GM21576 (cell line): Measurements from ENCODE around the gene ADAM19.

Experiments
- ATAC-seq: cut with Tn5 transposase; IDR thresholded peaks from one replicate; pipeline ENCODE4 v1.9.1; 2021; ENCODE audit warnings: mild to moderate bottlenecking, moderate library complexity; ENCODE audit not compliant: unreplicated experiment

Gene ADAM19

DNA sequence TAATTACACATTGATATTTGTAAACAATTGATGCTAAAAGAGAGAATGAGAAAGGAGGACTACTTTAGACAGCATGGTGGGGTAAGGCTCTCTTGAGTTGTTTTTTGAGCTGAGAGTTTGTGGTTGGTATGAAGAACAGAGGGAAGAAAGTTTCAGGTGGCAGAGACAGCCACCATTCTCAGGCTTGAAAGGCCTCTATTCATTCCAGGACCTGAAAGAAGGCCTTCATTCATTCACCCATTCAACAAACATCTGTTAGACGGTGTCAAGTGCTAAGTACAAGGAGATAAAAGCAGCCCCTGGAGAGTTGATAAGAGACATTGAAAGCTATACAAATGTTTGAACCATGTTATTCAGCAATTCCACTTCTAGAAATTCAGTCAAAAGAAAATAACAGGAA, 21.7 kb upstream of the ADAM19 start:
- no peak for ATAC-seq

DNA sequence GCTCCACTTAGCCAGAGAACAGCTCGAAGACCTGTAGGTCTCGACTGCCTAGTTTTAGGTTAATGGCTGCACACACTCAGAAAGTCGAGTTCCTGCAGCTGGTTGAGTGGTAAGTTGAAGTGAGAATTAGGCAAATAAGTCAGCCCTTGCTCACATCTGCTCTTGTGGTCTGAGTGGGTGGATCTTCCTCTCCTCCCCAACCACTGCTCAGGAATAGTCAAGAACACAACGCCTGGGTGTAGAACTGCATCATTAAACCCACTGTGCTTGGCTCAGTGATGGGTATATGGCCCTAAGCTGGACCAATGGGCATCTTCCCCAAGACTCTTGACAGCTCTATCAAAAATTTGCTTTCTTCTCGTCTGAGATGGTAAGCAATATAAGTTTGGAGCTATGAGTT, 20.9 kb upstream of the ADAM19 start:
- ATAC-seq, result peak; percentile 88

DNA sequence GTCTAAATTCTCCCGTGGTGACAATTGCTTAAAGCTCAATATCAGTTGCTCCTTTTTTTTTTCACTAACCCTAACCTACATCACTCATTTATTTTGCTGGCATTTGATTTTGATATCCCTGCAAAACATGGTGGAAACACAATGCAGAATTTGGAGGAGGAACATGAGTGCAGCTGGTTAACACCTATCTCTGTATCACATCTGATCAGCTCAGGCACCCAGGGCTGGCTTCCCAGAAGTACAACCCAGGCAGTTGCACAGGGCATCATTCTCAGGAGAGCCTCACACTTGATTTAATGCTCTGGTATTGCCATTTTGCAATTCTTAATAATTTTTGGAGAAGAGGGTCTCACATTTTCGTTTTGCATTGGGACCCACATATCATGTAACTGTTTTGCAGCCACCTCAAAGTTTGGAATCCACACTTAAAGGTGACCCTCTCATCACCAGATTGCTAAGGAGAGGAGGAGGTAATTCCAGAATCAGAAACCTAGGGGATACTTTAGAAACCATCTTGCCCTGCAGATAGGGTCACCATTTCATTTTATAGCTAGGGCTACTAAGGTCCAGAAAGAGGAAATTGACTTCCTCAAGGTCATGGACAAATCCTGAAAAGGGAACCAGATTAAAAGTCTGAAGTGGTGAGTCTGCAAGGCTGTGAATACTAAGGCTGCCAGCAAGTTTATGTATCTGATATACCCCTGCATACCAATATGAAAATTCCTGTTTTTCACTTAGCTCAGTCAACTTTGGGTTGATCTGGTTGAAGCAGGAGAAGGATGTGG, 19.3 kb upstream of the ADAM19 start:
- ATAC-seq, result no peak

DNA sequence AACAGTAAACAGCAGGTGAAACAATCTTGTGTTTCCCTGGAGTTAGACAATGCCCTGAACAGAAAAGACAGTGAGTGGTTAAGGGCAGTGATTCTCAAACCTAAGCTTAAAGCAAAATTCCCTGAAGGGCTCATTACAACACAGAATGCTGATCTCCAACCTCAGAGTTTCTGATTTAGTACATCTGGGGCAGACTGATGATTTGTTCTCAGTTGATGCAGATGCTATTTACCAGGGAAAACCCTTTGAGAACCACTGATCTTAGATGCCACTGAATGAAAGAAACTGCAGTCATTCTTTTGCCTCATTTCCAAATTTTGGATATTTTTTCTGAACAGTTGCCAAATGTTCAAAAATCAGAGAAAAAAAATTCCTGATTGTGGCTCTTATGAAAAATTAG, 18.7 kb upstream of the ADAM19 start:
- no peak for ATAC-seq

DNA sequence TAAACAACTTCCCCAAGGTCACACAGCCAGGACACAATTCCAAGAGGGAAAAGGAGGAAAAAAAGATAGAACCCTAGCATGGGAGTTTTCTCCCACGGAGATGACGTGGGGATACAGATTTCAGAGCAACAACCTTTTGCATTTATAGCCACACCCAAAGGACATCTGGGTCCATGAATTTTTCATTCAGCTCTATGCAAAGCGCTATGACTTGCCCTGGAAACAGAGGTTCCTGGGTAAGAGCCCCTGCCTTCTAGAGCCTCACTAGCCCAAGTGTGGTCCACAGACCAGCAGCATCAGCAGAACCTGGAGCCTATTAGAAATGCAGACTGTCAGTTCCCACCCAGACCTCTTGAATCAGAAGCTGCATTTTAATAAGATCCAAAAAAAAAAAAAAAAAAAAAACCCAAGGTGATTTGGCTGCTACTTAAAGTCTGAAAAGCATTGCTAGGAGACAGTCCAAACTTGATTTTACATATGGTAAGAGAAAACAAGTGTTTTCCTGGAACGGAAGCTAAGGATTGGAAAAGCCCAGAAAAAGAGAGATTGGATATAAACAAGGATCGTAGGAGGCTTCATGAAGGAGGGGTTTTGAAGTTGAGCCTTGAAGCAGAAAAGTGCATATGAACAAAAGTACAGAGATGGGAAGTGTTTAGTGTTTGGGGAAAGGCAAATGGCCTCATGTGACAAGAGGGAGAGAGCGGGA, 17.6 kb upstream of the ADAM19 start:
- no peak for ATAC-seq

DNA sequence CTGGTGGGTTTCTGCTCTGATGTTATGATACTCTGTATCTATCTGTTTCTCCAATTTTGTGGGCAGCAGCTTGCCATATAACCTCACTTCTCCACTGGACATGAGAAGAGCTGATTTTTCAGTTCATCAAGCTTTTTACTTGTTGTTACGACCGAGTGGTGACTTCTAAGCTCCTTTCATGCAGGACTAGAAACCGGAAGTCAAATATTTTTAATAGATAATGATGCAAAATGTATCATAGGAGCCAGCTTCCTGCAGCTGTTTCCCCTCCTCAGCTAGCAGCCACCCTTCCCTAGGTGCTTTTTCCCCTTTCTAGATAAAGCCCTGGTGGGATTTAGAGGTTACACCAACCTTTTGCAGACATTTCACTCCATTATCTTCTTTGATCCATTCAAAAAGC, 17.0 kb upstream of the ADAM19 start:
- ATAC-seq, result no peak

DNA sequence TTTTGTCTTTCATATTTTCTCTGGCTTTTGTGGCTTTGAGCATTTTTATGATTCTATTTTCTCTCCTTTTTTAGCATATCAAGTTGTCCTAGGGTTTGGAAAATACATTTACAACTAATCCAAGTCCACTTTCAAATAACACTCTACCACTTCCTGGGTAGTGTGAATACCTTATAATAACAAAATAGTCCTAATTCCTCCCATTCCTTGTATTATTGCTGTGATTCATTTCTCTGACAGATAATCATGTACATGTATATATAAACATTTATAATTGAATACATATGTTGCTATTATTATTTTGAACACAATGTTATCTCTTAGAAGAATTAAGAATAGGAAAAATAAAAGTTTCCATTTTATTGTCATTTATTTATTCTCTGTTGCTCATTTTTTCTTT, 14.9 kb upstream of the ADAM19 start:
- no peak for ATAC-seq

DNA sequence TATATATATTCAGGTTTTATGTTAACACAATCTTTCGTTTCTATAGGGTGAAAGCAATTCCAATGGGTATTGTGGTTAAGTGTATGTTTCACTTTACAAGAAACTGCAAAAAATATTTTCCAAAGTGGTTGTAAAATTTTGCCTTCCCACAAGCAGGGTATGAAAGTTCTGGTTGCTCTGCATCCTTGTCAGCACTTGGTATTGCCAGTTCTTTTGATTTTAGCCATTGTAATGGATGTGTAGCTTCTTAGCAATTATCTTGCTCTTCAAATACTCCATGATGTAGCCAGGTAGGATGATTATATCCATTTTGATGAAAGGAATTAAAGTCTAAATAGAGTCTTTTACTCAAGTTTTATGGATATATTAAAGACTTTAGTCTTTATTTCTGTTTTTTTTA, 9.1 kb upstream of the ADAM19 start:
- ATAC-seq, result no peak

DNA sequence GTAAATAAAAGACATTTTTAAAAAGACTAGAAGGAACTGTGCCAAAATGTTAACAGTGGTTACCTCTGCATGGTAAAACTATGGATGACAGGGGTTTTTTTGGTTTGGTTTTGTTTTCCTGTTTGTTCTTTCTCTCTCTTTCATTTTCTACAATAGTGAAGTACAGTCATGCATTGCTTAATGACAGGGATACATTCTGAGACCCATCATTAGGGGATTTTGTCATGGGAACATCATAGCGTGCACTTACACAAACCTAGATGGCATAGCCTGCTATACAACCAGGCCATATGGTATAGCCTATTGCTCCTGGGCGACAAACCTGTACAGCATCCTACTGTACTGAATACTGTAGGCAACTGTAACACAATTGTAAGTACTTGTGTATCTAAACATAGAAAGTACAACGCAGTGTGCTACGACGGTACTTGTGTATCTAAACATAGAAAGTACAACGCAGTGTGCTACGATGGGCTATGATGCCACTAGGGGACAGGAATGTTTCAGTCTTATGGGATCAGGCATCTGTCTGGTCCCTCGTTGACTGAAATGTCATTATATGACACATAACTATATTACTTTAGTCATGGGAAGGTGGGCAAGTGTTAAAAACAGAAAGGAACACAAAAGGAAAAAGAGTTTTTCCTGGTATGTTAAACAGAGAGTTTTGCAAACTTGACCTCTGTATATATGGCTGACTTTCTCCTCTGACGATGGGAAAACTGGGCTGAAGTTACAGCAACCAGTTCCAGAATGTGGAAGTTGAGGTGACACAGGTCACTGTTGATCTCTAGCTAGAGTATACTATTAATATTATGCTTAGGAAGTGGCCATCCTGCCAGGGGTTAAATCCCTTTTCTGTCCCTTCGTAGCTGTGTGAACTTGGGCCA, 7.4 kb upstream of the ADAM19 start:
- no peak for ATAC-seq

DNA sequence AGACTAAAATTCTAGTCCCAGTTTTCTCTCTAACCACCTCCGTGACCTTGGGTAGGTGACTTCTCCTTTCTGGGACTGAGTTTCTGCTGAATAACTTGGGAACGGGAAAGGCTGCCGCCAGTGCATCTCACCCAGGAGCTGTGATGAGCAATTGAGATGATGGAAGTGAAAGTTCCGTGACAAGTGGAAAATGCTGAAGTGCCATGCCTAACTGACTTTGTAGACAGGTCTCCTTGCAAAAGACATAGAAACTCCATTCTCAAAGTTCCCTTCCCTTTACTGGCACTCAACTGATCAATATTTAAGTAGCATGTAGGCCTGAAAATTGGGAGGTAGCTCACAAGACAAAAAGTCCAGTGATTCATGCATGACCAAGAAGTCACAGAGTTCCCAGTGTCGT, 6.3 kb upstream of the ADAM19 start:
- ATAC-seq, result no peak

DNA sequence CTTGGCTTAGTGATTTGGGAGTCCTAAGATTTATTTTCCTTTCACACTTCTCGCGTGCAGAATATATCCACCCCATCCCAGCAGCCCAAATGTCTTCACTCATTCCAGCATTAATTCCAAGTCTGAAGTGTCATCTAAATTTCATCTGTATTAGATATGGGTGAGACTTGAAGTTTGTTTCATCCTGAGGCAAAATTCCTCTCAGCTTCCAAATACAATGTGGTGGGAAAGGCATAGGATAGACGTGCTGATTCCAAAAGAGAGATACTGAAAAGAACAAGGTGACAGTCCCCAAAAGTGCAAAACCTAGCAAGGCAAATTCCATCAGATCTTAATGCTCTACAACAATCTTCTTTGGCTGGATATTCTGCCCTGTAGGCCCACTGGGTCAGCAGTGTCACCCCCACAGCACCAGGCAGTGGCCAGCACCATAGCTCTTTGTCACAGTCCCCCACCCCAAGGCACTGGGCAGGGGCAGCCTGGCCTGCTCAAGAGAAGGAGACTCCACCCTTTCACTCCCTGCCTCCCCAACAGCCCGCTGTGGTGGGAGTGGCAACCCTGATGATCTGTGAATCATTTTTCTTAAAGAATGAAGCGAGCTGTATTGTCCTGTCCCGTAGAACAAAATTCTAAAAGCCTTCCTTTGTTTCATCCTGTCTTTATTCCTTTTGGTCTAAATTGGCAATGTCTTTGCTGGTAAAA, 2.7 kb upstream of the ADAM19 start:
- ATAC-seq, result no peak

DNA sequence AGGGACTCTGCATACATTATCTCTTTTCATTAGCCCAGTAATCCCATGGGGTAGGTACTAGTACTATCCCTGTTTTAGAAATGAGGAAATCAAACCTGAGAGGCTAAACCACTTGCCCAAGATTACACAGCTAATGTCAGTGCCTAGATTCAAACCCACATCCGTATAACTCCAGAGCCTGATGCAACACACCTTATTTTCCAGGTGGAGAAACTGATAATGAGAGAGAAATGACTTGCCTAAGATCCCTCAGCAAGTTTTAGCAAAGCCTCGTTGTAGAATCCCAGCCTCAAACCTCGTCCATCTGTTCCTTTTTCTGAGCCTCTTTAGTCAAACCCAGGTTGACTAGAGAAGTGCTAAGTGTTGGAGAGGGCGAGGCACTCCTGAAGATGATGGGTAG, 1.1 kb upstream of the ADAM19 start:
- no peak for ATAC-seq

DNA sequence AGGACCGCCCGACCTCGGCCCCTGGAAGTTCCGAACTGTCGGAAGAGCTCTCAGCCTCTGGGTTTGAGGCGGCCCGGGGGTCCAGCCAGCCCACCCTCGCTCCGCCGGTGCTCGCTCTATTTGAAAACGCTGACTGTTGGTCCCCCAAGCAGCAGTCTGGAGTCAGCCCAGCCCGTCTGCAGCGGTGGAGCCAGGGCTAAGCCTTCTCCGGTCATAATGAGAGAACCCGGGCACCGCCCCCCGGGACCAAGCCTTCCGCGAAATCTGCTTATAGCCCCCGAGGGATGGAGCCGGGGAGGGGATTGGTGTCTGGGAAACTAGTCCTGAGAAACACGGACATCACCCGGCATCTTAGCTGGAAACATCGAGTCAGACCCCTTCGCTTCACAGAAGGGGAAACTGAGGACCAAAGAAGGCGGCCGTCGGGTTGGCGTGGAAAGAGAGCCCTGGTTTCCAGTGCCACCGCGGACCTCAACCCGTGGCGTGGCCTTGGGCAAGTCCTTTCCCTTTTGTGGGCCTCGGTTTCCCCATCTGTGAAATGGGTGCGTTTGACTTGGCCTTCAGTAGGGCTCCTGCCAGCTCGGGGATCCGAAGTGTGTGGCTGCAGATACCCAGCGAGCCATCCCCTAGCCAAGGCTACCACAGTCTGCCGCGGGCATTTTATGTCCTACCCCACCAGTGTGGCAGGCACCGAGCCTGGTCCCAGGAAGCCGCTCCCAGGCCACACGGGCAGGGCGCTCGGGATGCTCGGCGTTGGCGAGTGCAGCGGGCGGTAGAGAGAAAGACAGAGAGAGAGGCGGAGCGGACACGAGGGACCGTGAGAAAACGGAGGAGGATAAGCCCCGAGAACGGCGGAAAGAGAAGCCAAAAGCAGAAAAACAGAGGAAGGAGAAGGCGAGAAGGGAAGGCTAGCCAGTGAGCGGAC, 857 bp downstream of the ADAM19 start:
- ATAC-seq, result no peak

DNA sequence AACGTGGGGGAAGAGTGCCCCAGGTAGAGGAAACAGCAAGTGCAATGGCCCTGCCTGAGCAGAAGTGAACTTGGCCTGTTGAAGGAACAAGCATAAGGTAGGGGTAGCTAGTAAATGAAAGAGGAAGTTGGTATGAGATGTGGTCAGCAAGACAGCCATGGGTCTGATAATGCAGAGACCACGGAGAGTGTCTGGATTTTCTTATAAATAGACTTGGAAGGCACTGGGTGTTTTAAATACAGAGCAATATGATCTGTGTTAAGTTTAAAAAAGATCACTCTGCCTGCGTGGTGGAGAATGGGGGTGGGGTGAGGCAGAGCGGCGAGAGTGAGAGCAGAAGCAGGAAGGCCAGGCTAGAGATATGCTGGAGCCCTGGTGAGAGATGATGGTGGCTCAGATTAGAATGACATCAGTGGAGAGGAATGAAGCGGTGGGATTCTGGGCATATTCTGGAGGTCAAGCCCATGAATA, 4.2 kb downstream of the ADAM19 start:
- ATAC-seq, result peak; percentile 96

DNA sequence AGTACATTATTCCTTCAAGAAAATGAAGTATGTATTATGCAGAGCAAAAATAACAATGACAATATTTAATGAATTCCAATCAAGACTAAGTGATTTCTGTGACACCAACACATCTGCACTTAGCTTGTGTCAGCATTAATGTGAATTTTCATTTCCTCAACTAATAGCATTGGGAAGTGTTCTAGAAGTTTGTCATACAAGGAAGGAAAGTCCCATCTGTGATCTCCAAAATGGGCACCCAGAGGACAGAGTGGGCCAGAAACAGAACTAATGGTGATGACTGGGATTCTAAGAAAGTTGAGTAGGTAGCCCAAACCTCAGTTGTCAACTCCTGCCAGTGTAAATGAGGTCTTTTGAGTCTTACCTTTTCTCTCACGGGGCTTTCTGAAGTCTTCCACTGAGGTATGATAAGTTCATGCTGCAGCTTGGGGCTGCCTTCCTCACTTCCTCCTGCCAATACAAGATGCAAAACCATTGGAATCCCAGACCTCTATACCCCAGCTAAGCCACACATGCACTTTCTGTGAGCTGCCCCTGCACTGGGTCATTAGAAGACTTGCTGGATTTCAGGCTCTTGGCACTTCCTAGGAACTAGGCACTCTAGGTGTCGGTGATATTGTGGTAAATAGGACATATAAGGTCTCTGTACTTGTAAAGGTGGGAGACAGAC, 4.9 kb downstream of the ADAM19 start:
- ATAC-seq, result no peak

DNA sequence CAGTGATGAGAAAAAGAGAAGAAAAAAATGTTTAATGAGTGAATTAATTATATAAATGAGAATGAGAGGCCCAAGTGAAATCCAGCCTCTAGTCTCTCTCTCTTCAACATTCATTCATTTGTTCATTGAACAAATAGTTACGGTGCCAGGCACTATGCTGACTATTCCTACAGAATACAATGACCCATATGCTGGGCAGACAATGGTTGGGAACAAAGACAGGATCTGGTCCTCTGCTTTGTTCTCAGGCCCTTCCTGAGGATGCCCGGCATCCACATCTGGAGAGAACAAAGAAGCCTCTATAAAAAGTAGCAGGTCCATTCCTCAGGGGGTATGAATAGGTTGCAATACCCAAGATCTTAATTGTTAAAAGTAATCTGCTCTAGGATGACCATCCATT, 6.9 kb downstream of the ADAM19 start:
- no peak for ATAC-seq

DNA sequence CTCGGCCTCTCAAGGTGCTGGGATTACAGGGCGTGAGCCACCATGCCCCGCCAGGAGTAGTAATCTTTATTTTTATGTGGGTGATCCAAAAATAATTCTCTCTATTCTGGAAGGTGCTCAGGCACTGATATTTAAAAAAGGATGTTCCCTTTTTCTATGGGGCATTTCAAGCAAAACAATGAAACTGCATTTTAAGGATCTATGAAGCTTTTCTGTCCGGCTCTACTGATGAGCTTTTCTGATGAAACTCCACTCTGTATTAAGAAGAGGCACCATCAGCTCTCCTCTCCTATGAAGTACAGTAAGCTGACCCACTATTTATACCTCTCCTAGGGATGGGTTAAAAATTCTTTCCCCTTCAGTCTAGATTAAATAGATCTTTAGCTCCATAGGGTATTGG, 7.4 kb downstream of the ADAM19 start:
- no peak for ATAC-seq

DNA sequence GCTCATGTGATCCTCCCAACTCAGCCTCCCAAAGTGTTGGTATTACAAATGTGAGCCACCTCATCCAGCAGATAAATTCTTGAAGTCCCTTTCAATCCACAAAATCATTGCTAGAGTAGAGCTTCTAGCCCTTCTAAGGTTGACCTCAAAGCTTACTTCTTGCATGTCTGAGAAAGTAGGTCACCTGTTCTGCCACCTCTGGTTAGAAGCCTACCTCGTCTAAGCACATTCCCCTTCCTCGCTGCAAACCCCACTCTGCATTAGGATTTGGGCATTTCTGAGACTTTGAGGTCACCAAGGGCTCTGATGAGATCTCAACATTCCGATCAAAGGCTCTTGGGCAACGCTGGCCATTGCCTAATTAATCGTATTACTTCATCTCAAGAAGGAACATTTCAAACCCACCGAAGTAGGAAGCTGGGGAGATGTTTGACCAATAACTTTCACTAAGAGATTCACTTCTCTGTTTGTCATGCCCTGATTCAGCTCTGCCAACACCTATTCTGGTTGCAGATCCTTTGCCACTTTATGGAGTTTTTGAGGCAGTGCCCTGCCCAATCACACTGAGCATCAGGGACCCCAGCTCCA, 8.6 kb downstream of the ADAM19 start:
- ATAC-seq, result no peak
